ENCODE results near the gene SPRTN. TPM values are rescaled to one million over a fixed set of nuclear protein-coding genes. Genes with fewer than 3 reads are reported as not detected.

The SPRTN gene, protein sequence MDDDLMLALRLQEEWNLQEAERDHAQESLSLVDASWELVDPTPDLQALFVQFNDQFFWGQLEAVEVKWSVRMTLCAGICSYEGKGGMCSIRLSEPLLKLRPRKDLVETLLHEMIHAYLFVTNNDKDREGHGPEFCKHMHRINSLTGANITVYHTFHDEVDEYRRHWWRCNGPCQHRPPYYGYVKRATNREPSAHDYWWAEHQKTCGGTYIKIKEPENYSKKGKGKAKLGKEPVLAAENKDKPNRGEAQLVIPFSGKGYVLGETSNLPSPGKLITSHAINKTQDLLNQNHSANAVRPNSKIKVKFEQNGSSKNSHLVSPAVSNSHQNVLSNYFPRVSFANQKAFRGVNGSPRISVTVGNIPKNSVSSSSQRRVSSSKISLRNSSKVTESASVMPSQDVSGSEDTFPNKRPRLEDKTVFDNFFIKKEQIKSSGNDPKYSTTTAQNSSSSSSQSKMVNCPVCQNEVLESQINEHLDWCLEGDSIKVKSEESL
- total RNA-seq, result 10 to 100 TPM; 11.2 to 12.2 TPM

DNA sequence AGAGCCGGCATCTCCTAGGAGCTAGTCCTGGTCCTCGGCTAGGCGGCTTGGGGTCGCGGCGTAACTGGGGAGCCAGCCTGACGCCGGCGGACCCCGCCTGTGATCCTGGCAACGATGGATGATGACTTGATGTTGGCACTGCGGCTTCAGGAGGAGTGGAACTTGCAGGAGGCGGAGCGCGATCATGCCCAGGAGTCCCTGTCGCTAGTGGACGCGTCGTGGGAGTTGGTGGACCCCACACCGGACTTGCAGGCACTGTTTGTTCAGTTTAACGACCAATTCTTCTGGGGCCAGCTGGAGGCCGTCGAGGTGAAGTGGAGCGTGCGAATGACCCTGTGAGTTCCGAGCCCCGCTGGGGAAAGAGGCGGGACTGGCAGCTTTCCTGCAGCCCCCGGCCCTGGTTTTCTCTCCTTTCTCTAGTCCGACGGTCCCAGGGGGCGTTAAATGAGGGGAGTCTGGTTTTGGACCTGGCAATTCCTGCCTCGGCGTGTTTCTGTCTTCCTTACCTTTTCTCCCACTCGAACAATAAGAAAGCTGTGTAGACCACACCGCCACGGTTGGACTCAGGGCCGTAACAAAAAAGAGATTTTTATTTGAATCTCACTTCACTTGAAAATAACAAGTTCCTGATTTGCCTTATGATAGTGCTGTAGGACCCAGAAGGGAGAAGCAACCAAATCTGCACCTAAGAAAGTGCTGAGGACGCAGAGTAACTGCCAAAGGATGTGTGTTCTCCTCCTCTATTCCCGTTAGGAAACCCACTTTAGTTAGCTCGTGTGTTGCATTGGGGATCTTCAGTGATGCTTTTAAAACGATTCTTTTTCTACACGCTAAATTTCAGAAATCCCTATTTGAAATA, at the start of gene SPRTN:
Gene SPRTN (plus strand): TSS at position 24 of the 859 bp plus-strand sequence. CDS start 91 bp downstream, at position 115.
- Mint-ChIP-seq H3K9me3 (peaks cover 2% of the 10 kb centered on the region), H3K36me3 (peaks cover 56% of the 10 kb centered on the region), H3K27me3 (peaks cover 3% of the 10 kb centered on the region), H3K27ac (peak within 1 kb of the TSS; percentile 98), H3K4me3 (peak within 1 kb of the TSS; percentile 97), H3K4me1 (peaks cover 48% of the 10 kb centered on the region)
- DNase-seq, result no peak

DNA sequence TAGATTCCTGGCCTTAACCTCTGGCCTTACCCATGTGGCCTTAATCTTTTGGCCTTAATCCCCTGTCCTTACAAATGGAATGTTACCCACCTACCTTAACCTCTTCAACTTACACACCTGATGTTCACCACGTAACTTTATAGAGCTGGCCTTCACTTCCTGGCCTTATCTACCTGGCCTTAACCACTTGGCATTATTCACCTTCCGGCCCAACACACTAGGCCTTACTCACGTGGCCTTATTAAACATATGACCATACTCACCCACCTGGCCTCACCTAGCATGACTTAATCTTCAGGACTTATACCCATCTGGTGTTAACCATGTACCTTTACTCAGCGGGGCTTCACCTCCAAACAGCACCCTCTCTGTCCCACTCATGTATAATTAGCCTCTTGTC, 42.2 kb upstream of the SPRTN start:
- no peaks in the 10 kb centered on the region for H3K4me1 Mint-ChIP-seq
- no peaks in the 10 kb centered on the region for H3K9me3 Mint-ChIP-seq
- no peaks in the 10 kb centered on the region for H3K36me3 Mint-ChIP-seq
- H3K4me3 Mint-ChIP-seq, result no peak overlapping the region
- no peak for DNase-seq
- H3K27ac Mint-ChIP-seq, result no peak overlapping the region
- H3K27me3 Mint-ChIP-seq, result no peaks in the 10 kb centered on the region

DNA sequence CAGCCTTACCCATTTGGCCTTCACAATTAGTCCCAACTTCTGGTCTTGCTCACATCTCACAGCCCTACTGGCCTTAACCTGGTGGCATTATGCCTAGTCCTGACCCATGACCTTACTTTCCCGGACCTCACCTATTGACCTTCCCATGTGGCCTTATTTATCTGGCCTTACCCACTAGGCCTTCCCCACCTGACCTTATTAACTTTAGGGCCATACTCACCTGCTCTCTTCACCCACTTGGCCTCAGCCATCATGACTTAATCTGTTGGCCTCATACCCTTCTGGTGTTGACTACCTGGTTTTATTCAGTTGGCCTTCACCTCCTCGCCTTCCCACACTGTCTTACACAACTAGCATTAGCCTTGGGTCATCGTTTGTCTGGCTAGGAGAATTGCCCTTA, 36.1 kb upstream of the SPRTN start:
- Mint-ChIP-seq H3K9me3 (no peaks in the 10 kb centered on the region), H3K27me3 (no peaks in the 10 kb centered on the region), H3K4me3 (no peak overlapping the region), H3K4me1 (no peaks in the 10 kb centered on the region), H3K27ac (no peak overlapping the region), H3K36me3 (no peaks in the 10 kb centered on the region)
- no peak for DNase-seq

DNA sequence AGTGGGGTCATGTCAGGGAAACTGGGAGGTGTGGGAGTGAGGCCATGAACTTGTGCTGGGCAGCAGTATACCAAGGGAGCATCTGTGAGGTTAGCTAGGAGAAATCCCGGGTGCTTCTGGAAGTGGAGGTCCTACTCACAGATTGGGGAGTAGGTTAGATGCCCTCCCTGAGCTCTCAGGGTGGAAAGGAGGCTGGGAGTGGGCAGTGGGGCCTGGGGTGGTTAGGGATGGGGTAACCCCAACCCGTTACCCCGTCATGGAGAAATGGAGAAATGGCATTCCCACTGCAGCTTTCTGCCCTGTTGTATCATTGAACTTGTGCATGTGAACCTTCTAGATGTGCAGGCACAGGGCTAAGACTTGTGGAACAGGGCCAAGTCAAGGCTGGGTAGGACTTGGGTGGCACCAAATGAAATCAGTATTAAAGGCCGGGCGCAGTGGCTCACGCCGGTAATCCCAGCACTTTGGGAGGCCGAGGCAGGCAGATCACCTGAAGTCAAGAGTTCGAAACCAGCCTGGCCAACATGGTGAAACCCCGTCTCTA, 27.6 kb upstream of the SPRTN start:
- Mint-ChIP-seq H3K4me3 (no peak overlapping the region), H3K27me3 (no peaks in the 10 kb centered on the region), H3K36me3 (no peaks in the 10 kb centered on the region), H3K9me3 (no peaks in the 10 kb centered on the region), H3K27ac (no peak overlapping the region), H3K4me1 (no peaks in the 10 kb centered on the region)
- no peak for DNase-seq

DNA sequence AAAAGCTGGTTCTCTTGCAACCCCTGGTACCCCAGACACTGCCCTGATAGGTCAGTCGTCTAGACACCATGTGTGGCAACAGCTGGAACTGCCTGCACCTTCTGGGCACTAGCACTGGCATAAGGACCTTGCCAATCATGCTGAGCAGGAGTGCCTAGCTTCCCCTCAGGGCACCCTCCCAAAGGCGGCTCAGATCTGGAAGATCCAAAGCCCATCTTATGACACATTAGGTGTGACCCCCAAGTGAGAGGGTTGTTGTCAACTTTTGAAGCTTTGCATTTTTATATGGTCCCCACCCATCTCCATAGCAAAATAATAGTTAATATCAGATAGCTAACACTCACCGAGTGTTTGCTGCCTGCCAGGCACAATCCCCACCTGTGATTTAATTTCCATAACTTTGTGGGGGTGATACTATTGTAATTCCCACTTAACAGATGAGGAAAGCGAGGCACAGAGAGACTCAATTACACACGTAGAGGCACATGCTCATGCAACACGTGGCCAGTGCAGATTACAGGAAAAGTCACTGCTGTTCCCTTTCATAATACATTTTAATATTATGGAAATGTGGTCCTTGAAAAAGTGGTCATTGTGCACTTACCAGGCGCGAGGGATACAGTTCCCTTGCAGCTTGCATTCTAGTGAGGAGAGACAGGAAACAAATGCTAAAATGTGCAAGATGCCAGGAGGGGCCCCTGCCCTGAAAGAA, 26.2 kb upstream of the SPRTN start:
- Mint-ChIP-seq H3K4me3 (no peak overlapping the region), H3K36me3 (no peaks in the 10 kb centered on the region), H3K27ac (no peak overlapping the region), H3K27me3 (no peaks in the 10 kb centered on the region), H3K4me1 (peaks cover 2% of the 10 kb centered on the region), H3K9me3 (no peaks in the 10 kb centered on the region)
- DNase-seq, result no peak

DNA sequence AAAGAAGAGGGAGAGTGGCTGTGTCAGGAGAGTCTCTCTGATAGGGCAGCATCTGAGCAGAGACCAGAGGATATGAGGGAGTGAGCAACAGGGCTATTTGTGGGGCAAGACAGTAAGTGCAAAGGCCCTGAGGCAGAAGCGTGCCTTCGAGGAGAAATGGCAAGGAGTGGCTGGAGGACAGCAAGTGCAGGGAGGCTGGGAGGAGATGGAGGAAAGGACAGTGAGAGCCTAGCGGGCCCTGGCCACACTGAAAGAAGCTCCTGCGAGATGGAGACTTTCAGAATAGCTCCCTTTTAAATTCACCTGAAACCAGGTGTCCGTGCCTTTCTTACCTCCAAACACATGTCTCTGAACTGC, 25.7 kb upstream of the SPRTN start:
- H3K27ac Mint-ChIP-seq, result no peak overlapping the region
- H3K36me3 Mint-ChIP-seq, result no peaks in the 10 kb centered on the region
- H3K27me3 Mint-ChIP-seq, result no peaks in the 10 kb centered on the region
- no peak for DNase-seq
- H3K9me3 Mint-ChIP-seq, result no peaks in the 10 kb centered on the region
- peaks cover 2% of the 10 kb centered on the region for H3K4me1 Mint-ChIP-seq
- no peak overlapping the region for H3K4me3 Mint-ChIP-seq

DNA sequence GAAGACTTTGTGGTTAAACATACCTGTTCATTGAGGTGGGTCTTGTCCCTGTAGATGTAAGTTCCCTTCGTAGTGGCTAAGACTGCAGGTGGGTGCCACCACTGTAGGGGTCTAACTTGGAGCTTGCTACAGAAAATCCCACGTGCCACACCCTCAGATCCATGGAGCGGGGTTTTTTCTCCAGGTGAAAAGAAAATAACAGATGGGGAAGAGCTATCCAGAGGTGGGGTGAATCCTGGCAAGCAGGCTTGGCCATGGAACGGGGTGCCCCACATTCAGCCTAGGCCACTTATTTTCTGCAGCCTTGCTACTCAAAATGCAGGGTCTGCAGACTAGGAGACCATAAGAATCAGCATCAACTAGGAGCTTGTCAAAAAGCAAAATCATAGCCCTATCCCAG, 24.4 kb upstream of the SPRTN start:
- no peaks in the 10 kb centered on the region for H3K9me3 Mint-ChIP-seq
- no peak overlapping the region for H3K27ac Mint-ChIP-seq
- H3K27me3 Mint-ChIP-seq, result no peaks in the 10 kb centered on the region

DNA sequence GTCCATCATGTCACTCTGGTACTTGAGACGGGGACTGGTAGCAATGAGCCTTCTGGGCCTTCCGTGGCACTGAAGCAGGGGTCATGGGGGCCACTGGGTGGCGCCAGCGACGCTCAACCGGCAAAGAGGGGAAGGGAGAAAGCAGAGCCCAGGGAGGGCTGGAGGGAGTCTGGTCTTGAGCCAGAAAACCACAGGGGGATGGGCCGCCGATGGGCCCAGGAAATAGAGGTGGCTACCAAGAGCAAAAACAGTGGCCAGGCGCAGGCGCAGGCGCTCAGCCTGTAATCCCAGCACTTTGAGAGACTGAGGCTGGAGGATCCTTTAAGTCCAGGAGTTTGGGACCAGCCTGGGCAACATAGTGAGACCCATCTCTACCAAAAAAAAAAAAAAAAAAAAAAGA, 22.2 kb upstream of the SPRTN start:
- peak; percentile 46 for DNase-seq
- H3K4me3 Mint-ChIP-seq, result no peak overlapping the region
- H3K9me3 Mint-ChIP-seq, result no peaks in the 10 kb centered on the region
- H3K27ac Mint-ChIP-seq, result no peak overlapping the region
- H3K36me3 Mint-ChIP-seq, result no peaks in the 10 kb centered on the region
- no peaks in the 10 kb centered on the region for H3K27me3 Mint-ChIP-seq
- peaks cover 2% of the 10 kb centered on the region for H3K4me1 Mint-ChIP-seq

More for the DNA sequence above, 24.4 kb upstream of the SPRTN start:
- no peak for DNase-seq
- H3K4me1 Mint-ChIP-seq, result peaks cover 2% of the 10 kb centered on the region
- no peak overlapping the region for H3K4me3 Mint-ChIP-seq
- H3K36me3 Mint-ChIP-seq, result no peaks in the 10 kb centered on the region

DNA sequence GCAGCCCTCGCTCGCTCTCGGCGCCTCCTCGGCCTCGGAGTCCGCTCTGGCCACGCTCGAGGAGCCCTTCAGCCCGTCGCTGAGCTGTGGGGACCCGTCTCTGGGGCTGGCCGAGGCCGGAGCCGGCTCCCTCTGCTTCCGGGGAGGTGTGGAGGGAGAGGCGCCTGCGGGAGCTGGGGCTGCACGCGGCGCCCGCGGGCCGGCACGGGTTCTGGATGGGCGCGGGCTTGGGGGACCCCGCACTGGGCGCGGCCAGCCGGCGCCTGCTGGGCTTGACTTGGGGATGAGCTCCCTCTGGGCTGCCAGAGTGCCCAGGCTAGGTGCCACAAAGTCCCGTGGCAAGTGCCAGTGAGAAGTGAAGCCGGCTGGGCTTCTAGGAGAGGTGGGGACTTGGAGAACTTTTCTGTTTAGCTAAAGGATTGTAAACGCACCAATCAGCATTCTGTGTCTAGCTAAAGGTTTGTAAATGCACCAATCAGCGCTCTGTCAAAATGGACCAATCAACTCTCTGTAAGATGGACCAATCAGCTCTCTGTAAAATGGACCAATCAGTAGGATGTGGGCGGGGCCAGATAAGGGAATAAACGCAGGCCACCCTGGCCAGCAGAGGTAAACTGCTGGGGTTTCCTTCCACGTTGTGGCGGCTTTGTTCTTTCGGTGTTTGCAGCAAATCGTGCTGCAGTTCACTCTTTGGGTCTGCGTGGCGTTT, 20.6 kb upstream of the SPRTN start:
- H3K27me3 Mint-ChIP-seq, result no peaks in the 10 kb centered on the region
- peak; percentile 8 for DNase-seq
- H3K9me3 Mint-ChIP-seq, result no peaks in the 10 kb centered on the region
- no peaks in the 10 kb centered on the region for H3K36me3 Mint-ChIP-seq
- no peak overlapping the region for H3K4me3 Mint-ChIP-seq
- peaks cover 2% of the 10 kb centered on the region for H3K4me1 Mint-ChIP-seq
- no peak overlapping the region for H3K27ac Mint-ChIP-seq

DNA sequence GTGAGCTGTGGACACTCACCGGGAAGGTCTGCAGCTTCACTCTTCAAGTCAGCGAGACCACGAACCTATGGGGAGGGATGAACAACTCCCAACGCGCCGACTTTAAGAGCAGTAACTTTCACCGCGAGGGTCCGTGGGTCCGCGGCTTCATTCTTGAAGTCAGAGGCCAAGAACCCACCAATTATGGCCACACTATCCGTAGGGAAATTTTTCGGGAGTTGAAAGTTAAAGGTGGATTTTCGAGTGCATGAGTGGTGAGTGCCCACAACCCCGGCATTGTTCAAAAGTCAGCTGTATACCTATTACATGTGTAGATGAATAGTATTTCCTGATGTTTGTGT, 20.1 kb upstream of the SPRTN start:
- Mint-ChIP-seq H3K36me3 (no peaks in the 10 kb centered on the region), H3K4me1 (peaks cover 2% of the 10 kb centered on the region), H3K27ac (no peak overlapping the region), H3K4me3 (no peak overlapping the region), H3K27me3 (no peaks in the 10 kb centered on the region), H3K9me3 (no peaks in the 10 kb centered on the region)
- DNase-seq, result no peak

DNA sequence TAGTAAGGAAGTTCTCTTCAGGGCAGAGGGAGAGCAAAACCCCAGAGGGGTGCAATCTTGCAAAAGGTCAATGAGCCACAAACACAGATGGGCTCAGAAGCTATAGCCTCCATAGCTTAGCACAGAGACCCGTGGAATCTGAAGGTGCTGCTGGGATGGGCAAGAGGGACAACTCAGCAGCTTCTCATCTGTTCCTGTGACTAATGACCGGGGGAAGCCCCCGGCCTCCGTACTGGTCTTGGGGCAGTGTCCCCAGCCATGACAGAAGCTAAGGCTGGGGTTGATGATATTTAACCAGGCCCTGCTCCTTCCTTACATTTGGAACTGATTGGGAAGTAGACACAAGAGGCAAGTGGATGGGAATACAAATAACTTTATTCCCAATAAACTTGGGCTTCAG, 19.5 kb upstream of the SPRTN start:
- H3K27ac Mint-ChIP-seq, result no peak overlapping the region
- no peak for DNase-seq
- no peak overlapping the region for H3K4me3 Mint-ChIP-seq
- no peaks in the 10 kb centered on the region for H3K27me3 Mint-ChIP-seq
- no peaks in the 10 kb centered on the region for H3K36me3 Mint-ChIP-seq
- H3K4me1 Mint-ChIP-seq, result peaks cover 2% of the 10 kb centered on the region
- no peaks in the 10 kb centered on the region for H3K9me3 Mint-ChIP-seq

DNA sequence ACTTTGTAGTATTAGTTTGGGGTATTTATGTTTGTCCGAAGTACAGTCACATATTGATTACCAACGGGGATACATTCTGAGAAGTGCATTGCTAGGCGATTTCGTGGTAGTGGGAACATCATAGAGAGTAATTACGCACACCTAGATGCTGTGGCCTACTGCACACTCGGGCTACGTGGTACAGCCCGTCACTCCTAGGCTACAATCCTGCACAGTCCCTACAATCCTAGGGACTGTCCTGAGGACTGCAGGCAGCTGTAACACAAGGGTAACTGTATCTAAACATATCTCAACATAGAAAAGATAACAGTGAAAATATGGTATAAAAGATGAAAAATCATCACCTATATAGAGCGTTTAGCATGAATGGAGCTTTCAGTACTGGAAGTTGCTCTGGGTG, 19.0 kb upstream of the SPRTN start:
- H3K4me3 Mint-ChIP-seq, result no peak overlapping the region
- H3K4me1 Mint-ChIP-seq, result peaks cover 2% of the 10 kb centered on the region
- no peaks in the 10 kb centered on the region for H3K9me3 Mint-ChIP-seq
- no peak overlapping the region for H3K27ac Mint-ChIP-seq
- H3K27me3 Mint-ChIP-seq, result no peaks in the 10 kb centered on the region
- H3K36me3 Mint-ChIP-seq, result no peaks in the 10 kb centered on the region
- DNase-seq, result no peak

DNA sequence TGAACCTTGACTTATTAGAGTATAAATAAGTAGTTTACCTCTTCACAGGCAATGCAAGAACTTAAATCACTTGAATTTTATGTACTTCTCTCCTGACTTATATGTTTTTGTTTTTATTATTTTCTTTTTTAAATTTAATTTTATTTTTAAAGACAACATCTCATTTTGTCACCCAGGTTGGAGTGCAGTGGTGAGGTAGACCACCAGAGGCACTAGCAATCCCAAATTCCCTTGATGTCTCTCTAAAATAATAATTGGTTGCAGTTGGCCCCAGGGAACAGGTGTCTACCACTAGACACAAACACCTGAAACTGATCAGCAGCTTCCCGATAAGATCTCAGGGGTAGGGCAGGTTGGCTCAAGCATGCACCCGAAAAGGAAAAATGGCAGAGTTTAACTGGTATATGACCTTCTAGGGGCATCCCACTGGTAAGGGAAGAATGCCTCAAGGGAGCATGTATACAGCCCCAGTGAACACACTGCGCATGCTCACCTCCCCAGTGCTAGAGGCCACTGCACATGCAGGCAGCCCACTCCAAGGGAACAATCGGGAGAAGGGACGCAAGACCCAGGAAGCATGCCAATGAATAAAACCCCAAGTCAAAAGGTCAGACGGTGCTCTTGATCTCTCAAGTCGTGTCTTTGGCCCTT, 15.1 kb upstream of the SPRTN start:
- no peak for DNase-seq
- H3K36me3 Mint-ChIP-seq, result no peaks in the 10 kb centered on the region
- H3K4me3 Mint-ChIP-seq, result no peak overlapping the region
- H3K27me3 Mint-ChIP-seq, result no peaks in the 10 kb centered on the region
- no peak overlapping the region for H3K27ac Mint-ChIP-seq
- H3K4me1 Mint-ChIP-seq, result no peaks in the 10 kb centered on the region
- H3K9me3 Mint-ChIP-seq, result no peaks in the 10 kb centered on the region

DNA sequence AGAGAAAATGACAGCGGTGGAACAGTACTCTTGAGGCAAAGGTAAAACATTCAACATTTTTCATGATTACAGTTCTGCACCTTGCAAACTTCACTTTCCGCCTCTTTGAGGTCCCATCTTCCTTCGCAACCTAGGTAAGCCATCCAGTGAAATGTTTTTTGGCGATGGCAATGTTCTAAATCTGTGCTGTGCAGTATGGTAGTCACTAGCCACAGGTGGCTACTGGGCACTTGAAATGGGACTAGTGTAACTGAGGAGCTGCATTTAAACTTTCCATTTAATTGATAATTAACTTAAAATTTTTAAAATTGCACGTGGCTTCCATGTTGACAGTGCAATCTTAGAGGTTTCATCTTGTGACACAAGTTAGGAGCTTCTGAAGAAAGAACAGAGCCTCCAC, 13.4 kb upstream of the SPRTN start:
- no peak overlapping the region for H3K4me3 Mint-ChIP-seq
- H3K27me3 Mint-ChIP-seq, result no peaks in the 10 kb centered on the region
- H3K36me3 Mint-ChIP-seq, result no peaks in the 10 kb centered on the region
- no peak for DNase-seq
- H3K4me1 Mint-ChIP-seq, result peaks cover 3% of the 10 kb centered on the region
- no peak overlapping the region for H3K27ac Mint-ChIP-seq
- H3K9me3 Mint-ChIP-seq, result no peaks in the 10 kb centered on the region

All from activated naive CD8-positive, alpha-beta T cell treated with anti-CD3 and anti-CD28 coated beads for 36 hours (primary cell).